Measurements from ENCODE around the gene PRKCSH.
"Not testable (repeated sequence)": the region's sequence is repeated elsewhere in the genome, so short reads cannot be mapped to it uniquely, and the experiment has no call there.

Gene PRKCSH

DNA sequence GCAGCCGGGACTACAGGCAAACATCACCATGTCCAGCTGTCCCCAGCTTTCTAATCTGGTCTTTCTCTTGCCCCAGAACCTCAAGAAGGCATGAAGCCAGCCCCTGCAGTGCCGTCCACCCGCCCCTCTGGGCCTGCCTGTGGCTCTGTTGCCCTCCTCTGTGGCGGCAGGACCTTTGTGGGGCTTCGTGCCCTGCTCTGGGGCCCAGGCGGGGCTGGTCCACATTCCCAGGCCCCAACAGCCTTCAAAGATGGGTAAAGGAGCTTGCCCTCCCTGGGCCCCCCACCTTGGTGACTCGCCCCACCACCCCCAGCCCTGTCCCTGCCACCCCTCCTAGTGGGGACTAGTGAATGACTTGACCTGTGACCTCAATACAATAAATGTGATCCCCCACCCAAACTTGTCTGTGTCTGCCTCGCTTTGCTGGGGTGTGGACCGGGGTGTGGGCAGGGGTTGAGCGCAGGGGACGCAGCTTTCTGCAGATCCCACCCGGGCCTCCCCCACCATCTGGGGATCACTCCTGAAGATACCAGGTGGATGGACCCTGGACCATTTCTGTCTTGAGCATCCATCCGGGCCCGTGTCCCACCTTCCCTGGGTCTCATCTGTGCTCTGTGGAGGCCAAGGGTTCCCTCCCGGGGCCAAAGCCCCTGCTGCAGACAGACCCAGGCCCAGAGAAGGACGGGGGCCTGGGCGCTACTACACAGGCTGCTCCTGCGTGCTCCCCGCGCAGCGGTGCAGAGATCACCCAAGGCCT lies 15.3 kb downstream of the PRKCSH start:
- DNase-seq (ENCODE audit: low read depth in 2 of 2), result no peak

DNA sequence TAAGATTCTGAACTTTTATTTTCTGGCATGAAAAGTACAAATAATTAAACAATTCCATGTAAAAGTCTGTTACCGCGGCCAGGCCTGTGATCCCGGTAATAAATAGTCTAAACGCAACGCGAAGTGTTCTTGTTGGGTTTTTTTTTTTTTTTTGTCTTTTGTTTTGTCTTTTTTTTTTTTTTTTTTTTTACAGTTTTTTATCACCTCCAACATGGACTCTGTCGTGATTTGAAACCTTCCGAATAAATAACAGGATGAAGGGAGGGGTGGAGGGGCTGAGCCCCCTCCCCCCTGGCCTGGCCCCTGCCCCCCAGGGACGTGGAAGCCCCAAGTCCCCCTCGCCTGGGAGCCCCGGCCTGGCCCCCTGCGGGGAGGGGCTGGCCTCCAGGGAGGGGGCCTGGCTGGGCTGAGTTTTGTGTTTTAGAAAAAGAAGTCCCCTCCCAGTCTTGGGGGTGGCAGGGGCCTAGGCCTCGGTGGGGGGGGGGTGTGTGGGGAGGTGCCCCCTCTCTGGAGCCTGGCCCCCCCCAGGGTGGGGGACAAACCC lies 16.0 kb downstream of the PRKCSH start:
- no peak for DNase-seq (ENCODE audit: low read depth in 2 of 2)

DNA sequence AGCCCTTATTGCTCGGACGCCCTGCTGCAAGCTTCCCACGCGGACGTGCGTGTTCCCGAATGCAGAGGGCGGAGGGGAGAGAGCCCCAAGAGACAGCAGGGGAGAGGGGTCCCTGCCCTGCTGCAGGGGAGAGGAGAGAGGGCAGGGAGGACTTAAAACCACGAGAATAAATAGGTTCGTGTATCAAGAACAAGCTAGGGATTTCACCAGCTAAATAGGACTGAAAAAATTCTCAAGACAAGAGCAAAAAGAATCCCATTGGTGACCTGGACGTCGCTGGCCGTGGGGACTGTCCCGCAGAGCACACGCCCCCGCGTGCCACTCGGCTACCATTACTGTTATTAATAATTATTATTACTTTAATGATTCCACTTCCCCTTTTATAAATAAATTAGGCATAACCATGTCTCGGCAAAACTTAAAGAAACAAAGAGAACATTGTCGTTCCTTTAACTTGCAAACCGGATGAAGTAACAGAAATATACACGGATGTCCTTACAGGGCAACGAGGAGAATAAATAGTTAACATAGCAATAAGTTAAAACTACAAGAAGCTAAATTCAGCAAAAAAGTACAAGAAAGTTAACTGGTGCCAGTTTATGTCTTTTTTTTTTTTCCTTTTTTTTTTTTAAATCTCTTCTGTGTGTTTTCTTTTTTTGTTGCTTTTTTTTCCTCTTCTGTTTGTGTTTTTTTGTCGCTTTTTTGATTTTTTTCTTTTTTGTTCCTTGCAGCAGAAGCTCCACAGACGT lies 16.6 kb downstream of the PRKCSH start:
- no peak for DNase-seq (ENCODE audit: low read depth in 2 of 2)

GRCh38 chr19:11452620-11453310 lies 17.3 kb downstream of the PRKCSH start:
- no peak for DNase-seq (ENCODE audit: low read depth in 2 of 2)

GRCh38 chr19:11453468-11454341 lies 18.3 kb downstream of the PRKCSH start:
- no peak for DNase-seq (ENCODE audit: low read depth in 2 of 2)

GRCh38 chr19:11455233-11455554 lies 19.8 kb downstream of the PRKCSH start:
- DNase-seq (ENCODE audit: low read depth in 2 of 2), result not testable (repeated sequence)

GRCh38 chr19:11456659-11457058 lies 21.2 kb downstream of the PRKCSH start:
- DNase-seq (ENCODE audit: low read depth in 2 of 2), result no peak

GRCh38 chr19:11457115-11457514 lies 21.7 kb downstream of the PRKCSH start:
- no peak for DNase-seq (ENCODE audit: low read depth in 2 of 2)

GRCh38 chr19:11457831-11458230 lies 22.4 kb downstream of the PRKCSH start:
- DNase-seq (ENCODE audit: low read depth in 2 of 2), result no peak

- no peak for DNase-seq (ENCODE audit: low read depth in 2 of 2)
Measured at GRCh38 chr19:11458236-11458900, 22.9 kb downstream of the PRKCSH start.

- not testable (repeated sequence) for DNase-seq (ENCODE audit: low read depth in 2 of 2)
Measured at GRCh38 chr19:11458912-11459311, 23.5 kb downstream of the PRKCSH start.

DNA sequence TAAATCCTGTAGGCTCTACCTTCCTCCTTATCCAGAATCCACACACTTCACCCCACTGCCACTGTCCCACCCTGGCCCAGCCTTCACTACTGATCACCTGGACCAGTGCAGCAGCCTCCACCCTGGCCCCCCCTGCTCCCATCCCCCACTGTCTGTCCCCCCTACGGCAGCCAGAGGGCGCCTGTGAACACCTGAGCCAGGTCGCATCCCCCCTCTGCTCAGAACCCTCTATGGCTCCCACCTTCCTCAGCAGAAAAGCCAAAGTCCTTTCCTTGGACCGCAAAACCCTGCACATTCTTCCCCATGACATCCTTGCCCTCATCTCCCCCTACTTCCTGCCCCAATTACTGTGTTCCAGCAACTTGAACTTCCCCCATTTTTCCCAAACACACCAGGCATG lies 24.8 kb downstream of the PRKCSH start:
- no peak for DNase-seq (ENCODE audit: low read depth in 2 of 2)

- no peak for DNase-seq (ENCODE audit: low read depth in 2 of 2)
Measured at GRCh38 chr19:11461453-11461852, 26.0 kb downstream of the PRKCSH start.

DNA sequence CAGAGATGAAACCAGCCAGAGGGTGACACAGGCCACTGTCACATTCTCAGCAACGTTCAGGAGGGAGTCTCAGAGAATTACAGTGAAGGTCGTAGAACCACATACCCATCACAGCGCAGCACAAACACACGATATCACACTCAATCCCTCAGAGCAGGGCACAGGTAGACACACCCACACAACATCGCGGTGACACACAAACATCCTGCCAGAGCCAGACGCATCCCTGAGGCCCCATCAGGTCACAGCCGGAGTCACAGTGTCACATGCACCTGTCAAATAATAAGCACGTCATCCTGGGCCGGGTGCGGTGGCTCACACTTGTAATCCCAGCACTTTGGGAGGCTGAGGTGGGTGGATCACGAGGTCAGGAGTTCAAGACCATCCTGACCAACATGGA lies 28.0 kb downstream of the PRKCSH start:
- DNase-seq (ENCODE audit: low read depth in 2 of 2), result no peak

- DNase-seq (ENCODE audit: low read depth in 2 of 2), result no peak
Measured at GRCh38 chr19:11464333-11465265, 29.2 kb downstream of the PRKCSH start.

- no peak for DNase-seq (ENCODE audit: low read depth in 2 of 2)
Measured at GRCh38 chr19:11465600-11465999, 30.2 kb downstream of the PRKCSH start.

DNA sequence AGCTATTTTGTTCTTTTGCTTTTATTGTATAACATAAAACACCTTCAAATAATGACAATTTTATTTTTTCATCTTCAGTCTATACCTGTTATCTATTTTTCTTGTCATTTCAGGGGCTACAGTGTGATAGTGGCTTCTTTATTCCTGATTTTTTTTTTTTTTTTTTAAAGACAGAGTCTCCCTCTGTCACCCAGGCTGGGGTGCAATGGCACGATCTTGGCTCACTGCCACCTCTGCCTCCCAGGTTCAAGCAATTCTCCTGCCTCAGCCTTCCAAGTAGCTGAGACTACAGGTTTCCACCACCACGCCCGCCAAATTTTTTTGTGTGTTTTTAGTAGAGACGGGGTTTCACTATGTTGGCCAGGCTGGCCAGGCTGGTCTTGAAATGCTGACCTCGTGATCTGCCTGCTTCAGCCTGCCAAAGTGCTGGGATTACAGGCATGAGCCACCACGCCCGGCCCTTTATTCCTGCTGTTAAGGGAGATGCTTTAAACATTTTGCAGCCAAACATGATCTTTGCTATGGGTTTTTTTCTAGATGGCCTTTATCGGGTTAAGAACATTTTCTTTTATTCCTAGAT lies 32.9 kb downstream of the PRKCSH start:
- DNase-seq (ENCODE audit: low read depth in 2 of 2), result not testable (repeated sequence)

- DNase-seq (ENCODE audit: low read depth in 2 of 2), result no peak
Measured at GRCh38 chr19:11473725-11474124, 38.3 kb downstream of the PRKCSH start.

DNA sequence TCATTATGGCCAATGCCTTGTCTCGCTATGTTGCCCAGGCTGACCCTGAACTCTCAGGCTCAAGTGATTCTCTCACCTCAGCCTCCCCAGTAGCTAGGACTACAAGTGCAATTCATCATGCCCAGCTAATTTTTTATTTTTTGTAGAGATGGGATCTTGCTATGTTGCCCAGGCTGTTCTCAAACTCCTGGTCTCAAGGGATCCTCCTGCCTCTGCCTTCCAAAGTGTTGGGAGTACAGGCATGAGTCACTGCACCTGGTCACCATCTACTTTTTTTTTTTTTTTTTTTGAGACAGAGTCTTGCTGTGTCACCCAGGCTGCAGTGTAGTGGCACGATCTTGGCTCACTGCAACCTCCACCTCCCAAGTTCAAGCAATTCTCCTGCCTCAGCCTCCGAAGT lies 39.9 kb downstream of the PRKCSH start:
- DNase-seq (ENCODE audit: low read depth in 2 of 2), result not testable (repeated sequence)
